ENCODE measurements around the gene SLC4A4.

SLC4A4 gene

DNA sequence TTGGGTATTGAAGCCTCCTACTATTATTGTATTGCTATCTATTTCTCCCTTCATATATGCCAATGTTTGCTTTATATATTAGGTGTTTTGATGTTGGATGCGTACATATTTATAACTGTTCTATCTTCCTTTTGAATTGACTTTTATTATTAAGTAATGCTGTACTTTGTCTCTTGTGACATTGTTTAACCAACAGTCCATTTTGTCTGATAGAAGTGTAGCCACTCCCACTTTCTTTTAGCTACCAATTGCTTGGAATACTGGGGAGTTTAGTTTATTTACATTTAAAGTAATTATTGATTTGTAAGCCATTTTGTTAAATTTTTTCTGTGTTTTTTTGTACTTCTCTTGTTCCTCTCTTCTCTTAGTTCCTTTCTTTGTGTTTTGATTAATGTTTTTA lies 249.2 kb downstream of the SLC4A4 start:
- TF ChIP-seq, protein P1, sequence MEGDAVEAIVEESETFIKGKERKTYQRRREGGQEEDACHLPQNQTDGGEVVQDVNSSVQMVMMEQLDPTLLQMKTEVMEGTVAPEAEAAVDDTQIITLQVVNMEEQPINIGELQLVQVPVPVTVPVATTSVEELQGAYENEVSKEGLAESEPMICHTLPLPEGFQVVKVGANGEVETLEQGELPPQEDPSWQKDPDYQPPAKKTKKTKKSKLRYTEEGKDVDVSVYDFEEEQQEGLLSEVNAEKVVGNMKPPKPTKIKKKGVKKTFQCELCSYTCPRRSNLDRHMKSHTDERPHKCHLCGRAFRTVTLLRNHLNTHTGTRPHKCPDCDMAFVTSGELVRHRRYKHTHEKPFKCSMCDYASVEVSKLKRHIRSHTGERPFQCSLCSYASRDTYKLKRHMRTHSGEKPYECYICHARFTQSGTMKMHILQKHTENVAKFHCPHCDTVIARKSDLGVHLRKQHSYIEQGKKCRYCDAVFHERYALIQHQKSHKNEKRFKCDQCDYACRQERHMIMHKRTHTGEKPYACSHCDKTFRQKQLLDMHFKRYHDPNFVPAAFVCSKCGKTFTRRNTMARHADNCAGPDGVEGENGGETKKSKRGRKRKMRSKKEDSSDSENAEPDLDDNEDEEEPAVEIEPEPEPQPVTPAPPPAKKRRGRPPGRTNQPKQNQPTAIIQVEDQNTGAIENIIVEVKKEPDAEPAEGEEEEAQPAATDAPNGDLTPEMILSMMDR (IDR thresholded peaks at IDR 0.05) = no peak

DNA sequence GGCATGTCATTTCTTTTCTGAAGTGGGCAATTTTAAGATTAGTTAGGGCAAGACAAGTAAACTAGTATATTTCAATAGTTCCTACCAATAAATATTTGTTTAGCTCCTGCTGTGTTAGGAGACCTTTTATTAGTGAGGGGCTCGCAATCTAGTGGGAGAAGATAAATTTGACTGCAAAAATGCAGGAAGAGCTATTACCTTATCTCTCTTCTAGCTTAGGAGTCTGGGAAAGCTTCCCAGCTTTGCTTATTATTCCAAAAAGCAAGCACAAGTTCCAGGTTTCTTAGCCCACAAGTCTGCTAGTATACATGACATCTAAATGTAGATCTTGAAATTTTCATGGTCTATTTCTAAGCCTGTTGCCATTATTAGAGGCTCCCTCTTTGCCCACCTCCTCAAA lies 254.0 kb downstream of the SLC4A4 start:
- TF ChIP-seq, protein P1 (IDR thresholded peaks at IDR 0.05) = no peak

DNA sequence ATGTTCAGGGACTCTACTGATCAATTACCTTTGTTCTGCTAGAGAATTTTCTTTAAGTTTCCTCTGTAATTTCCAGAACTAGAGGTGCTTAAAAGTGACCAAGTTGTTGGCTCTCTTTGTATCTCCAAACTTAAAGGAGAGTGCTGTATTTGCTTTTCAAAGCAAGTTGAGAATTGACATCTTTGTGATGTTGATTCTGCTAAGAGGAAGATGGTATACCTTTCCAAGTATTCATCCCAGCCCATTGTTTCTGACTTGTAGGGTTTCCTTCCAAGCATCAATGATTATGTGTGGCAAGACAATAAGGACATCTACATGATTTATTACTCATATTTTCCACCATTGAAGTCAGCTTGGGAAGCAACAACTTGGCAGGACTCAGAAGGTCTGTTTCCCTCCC lies 254.5 kb downstream of the SLC4A4 start:
- TF ChIP-seq, protein P1 (IDR thresholded peaks at IDR 0.05) = no peak

DNA sequence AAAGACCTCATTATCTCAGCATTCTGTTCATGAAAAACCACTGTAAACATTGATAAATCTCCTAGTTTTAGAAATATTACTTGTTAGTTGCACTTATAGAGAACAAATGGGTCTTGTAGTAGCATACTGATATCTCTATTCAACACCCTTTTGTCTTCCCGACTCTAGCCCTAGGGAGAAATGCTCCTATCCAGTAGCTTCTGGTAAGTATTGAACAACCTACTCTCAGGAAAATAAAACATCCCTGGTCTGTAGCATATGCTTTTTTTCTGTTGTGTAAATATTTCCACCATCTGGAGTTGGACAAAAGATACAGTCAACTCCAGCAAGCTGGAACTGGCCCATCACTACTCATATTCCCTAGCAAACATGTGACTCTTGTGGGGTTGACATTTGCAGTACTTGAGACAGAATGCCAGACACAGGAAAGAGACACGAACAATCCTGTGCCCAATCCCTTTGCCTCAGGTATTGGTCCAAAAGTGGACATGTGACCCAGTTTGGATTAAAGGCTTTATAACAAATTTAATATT lies 256.8 kb downstream of the SLC4A4 start:
- TF ChIP-seq, protein P1 (IDR thresholded peaks at IDR 0.05) = no peak

DNA sequence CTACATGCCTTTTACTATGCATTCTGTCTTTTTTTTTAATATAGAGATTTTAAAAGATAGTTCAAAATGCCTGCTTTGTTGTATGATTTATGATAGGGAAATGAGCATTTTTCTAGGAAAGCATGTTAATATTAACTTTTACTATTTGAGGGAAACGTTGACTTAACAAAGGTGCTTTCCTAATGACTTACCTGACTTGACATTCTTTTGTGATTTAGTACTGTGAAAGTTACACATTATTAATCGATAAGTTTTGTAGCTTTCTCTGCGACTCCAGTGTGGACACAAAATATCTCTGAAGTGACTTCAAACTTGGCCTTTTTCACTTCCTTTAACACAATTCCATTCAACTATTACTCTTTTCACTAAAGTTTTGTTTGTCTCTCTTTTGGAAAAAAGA lies 260.8 kb downstream of the SLC4A4 start:
- TF ChIP-seq, protein P1 (IDR thresholded peaks at IDR 0.05) = no peak

DNA sequence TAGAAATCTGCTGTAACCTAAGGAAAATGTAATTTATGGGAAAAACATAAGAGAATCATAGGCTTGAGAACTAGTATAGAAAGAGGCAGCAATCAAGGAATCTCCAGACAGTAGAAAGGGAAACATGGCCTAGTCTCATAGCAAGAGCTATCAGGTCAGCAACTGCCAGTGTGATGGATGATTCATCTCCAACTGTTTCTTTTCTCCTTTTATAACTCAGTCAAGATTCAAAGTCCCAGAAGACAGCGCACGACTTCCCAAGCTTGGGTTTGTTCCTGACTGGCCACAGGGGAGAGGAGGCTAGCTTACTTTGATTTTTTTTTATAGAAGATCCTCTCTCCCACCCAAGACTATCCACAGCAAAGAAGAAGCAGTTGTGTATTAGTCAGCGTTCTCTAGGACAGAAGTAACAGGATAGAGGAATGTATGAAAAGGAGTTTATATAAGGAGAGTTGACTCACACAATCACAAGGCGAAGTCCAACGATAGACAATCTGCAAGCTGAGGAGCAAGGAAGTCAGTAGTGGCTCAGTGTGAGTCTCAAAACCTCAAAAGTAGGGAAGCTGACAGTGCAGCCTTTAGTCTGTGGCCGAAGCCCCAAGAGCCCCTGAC lies 263.6 kb downstream of the SLC4A4 start:
- TF ChIP-seq, protein P1 (IDR thresholded peaks at IDR 0.05) = no peak

DNA sequence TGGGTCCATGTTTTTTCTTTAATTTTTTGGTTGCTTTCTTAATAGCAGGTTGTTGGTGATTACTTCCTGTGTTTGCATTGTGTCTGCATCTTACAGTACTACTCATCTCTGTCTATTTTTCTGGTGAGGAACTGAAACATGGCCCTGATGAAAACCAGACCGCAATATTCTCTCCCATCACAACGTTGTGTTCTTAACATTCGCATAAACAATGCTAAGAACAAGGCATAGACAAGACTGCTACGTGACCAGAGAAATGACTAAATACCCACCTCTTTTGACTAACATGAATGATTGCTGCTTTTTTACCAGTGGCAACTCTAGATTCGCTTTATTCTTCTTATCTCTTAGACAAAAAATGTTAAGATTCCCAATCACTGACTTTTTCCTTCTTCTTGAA lies 266.0 kb downstream of the SLC4A4 start:
- TF ChIP-seq, protein P1 (IDR thresholded peaks at IDR 0.05) = no peak

DNA sequence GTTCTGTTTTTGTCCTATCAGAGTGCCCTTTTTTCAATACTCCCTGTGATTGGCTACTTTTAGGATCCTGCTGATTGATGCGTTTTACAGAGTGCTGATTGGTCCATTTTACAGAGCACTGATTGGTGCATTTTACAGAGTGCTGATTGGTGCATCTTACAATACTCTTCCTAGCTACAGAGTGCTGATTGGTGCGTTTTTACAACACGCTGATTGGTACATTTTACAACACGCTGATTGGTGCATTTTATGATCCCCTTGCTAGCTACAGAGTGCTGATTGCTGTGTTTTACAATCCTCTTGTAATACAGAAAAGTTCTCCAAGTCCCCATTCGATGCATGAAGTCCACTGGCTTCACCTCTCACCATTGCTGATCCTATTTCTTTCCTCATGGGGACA lies 268.3 kb downstream of the SLC4A4 start:
- TF ChIP-seq, protein P1 (IDR thresholded peaks at IDR 0.05) = no peak

All from LNCAP (cell line).